Stimulated activated CD8-positive, alpha-beta memory T cell treated with anti-CD3 and anti-CD28 coated beads, Interleukin-15, amount 100 ng/mL, for 1 hour (primary cell): ENCODE results near the gene HASPIN.
"Not testable (repeated sequence)": the region's sequence is repeated elsewhere in the genome, so short reads cannot be mapped to it uniquely, and the experiment has no call there.

ENCODE experiments used
- DNase-seq: peaks from one replicate; pipeline ENCODE4 v3.0.0-alpha.2; 2020; ENCODE audit warnings: low read depth

Gene HASPIN

GRCh38 chr17:3697103-3697476 lies 26.6 kb upstream of the HASPIN start:
- no peak for DNase-seq

- no peak for DNase-seq
Observed at GRCh38 chr17:3698139-3698538, 25.6 kb upstream of the HASPIN start.

DNA sequence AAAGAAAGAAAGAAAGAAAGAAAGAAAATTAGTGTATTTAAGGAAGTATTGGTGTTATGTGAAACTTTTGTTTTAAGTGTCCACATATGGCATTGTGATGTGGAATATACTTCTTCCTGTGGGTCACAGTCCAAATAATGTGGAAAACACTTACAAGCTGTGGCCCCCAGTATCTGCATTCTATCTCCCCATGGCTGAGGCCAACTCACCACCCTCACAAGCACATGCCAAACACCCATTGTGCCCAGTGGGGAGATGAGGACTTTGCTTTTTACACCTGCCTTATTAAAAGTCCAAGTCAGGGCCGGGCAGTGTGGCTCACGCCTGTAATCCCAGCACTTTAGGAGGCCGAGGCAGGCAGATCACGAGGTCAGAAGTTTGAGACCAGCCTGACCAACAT lies 23.8 kb upstream of the HASPIN start:
- DNase-seq = no peak

- not testable (repeated sequence) for DNase-seq
Observed at GRCh38 chr17:3702041-3702539, 21.6 kb upstream of the HASPIN start.

DNA sequence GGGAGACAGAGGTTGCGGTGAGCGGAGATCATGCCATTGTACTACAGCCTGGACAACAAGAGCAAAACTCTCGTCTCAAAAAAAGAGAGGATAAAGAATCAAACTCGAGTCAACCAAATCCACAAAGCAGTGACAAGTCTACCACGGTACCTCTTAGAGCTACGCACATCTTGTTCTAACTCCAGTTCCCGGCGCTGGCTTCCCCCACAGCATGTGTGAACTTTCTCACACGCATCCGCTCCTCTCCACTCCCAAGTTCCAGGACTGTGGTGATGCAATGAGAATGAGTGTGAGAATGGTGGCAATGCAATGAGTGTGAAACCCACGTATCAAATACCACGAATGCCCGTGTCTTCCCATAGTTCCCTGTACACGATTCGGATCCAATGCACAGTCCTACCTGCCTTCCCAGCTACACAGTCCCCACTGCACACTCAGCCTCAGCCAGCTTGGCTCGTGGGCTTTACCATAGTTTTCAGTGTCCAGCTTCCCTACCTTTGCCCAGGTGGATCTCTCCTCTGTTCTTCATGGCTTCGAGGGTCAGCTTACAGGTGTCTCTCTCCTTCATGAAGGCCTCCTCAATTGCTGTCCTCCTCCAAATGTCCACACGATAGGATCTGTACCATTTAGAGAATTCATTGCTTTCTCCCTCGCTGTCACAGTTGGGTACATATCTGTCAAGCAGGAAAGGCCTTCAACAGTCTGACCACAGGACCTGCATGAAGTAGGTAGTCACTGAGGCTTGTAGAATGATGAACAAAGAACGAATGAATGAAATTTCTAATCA lies 18.6 kb upstream of the HASPIN start:
- DNase-seq = no peak

- DNase-seq = not testable (repeated sequence)
Observed at GRCh38 chr17:3705718-3705984, 18.1 kb upstream of the HASPIN start.

DNA sequence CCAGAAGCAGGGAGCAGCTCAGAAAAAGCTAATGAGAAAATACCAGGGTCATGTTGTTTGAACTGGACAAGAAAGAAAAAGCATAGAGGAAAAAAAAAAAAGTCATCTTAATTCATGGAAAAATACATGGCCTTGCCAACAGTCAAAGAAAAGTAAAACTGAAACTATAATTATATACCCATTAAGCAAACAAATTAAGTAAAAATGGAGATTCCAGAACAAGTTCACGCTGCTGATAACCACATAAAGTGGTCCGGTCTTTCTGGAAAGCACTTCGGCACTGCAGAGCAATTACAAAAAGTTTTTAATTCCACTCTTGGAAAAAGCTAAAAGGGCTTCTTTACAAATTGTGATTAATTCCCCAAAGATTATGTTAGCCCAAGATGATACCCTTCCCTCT lies 15.3 kb upstream of the HASPIN start:
- no peak for DNase-seq

- DNase-seq = peak; percentile 37
Observed at GRCh38 chr17:3710951-3711383, 12.7 kb upstream of the HASPIN start.

DNA sequence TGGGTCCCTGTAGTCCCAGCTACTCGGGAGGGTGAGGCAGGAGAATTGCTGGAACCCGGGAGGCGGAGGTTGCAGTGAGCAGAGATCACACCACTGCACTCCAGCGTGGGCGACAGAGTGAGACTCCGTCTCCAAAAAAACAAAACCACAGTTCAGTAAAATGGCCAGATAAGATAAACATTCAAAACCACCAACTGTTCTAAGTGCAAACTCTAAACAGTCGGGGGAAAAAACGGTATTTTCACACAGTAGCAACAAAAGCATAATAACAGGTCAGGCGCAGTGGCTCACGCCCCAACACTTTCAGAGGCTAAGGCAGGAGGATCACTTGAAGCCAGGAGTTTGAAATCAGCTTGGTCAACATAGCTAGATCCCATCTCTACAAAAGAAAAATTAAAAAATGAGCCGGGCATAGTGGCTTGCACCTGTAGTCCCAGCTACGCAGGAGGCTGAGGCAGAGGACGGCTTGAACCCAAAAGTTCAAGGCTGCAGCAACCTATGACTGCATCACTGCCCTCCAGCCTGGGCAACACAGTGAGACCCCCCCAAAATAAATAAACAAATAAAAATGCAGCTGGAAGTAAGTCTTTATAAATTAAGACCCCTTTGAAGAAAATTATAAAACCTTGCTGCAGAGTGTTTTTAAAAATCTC lies 10.8 kb upstream of the HASPIN start:
- no peak for DNase-seq

GRCh38 chr17:3715296-3715695 lies 8.4 kb upstream of the HASPIN start:
- DNase-seq = no peak

GRCh38 chr17:3718201-3718600 lies 5.5 kb upstream of the HASPIN start:
- DNase-seq = no peak

DNA sequence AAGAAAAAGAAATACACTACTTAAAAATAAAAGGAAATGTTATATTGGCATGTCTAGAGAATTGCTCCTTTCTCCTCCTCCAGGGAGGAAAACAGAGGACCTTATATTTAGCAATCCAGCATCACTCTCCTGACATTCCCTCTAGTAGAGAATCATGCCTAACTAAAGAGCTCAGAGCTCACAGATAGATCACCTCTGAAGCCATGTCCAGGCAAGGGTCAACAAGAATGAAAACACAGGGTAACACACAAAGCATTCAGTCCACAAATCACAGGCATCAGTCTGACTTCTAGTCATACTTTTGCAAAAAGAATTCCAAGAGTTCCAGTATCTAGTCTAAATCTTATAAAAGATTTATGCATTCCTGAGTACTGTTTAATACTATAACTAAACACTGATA lies 4.4 kb upstream of the HASPIN start:
- DNase-seq = no peak

DNA sequence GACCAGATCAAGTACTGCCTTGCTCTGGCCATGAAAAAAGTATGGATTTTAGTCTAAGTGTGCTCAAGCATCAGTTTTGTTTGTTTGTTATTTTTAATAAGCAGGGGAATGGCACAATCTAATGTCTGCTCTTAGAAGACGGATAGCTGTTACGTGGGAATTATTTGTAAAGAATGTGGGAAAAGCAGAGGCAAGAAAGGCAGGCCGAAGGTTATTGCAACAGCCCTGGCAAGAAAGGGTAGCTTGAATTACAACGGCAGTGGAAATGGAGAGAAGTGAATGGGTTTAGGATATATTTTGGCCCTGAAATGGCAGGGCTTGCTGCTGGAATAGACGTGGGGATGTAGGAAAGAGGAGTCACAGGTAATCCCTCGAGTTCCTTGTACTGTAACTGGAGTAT lies 987 bp upstream of the HASPIN start:
- no peak for DNase-seq

DNA sequence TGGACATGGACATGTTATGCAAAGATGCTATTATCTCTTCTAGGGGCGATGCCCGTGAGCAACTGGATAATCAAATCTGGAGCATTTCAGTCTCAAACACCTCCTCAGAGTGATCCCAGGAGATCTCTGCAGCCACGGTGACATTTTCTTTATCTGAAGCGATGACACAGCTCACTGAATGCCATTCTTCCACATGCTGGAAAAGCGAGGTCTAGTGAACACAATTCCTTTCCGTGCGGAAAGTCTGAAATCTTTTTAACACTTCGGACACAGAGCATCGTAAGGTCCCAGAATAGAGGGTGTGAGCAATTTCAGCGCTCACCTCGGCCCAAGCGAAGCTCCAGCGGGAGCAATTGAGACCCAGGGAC lies 531 bp upstream of the HASPIN start:
- DNase-seq = no peak

- DNase-seq = no peak
Observed at GRCh38 chr17:3724378-3725077, 825 bp downstream of the HASPIN start.

DNA sequence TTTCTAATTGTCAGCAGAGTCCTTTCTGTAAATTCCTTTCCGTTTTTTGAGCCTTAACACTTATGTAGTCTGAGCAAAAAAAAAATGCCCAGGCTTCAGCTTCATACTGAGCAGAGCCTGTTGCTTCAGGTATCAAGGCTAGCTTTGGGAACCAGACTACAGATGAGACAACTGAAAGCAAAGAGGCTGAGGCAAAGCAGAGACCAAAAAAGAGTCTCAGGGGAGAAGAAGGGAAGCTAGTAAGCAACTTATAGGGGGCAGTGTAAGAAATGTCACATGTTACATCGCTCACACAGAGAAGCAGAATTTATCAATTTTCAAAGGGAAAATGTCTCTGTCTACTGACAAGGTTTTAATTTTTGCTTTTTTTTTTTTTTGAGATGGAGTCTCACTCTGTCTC lies 3.3 kb downstream of the HASPIN start:
- no peak for DNase-seq

- not testable (repeated sequence) for DNase-seq
Observed at GRCh38 chr17:3728099-3728498, 4.4 kb downstream of the HASPIN start.

DNA sequence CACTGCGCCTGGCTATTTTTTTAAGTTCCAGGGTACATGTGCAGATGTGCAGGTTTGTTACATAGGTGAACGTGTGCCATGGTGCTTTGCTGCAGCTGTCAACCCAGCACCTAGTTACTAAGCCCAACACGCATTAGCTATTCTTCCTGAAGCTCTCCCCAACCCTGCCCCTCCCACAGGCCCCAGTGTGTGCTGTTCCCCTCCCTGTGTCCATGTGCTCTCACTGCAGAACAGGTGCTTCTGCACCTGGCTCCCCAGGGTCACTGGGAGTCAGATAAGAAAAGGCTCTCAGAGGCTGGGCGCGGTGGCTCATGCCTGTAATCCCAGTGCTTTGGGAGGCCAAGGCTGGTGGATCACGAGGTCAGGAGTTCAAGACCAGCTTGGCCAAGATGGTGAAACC lies 6.2 kb downstream of the HASPIN start:
- no peak for DNase-seq

DNA sequence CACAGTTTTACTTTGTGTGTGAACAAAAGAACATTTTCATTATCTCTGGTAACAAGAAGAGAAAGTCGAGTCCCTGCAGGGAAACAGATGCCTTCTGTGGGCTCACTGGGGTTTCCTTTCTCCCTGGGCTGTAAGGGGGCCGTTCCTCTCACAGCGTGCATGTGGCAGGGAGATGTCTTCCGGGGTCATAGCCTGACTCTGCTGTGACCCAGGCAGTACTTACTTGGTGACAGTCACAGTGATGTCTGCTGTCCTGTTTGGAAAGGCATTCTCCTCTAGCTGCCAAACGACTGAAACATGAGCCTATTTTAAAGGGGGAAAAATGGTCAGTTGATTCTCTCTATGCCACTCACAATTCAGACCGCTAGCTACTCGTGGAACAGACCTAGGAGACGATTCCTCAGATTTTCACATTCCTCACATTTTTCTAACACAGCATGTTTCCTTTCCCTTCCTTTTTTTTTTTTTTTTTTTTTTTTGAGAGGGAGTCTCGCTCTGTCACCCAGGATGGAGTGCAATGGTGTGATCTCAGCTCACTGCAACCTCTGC lies 7.3 kb downstream of the HASPIN start:
- DNase-seq = no peak

DNA sequence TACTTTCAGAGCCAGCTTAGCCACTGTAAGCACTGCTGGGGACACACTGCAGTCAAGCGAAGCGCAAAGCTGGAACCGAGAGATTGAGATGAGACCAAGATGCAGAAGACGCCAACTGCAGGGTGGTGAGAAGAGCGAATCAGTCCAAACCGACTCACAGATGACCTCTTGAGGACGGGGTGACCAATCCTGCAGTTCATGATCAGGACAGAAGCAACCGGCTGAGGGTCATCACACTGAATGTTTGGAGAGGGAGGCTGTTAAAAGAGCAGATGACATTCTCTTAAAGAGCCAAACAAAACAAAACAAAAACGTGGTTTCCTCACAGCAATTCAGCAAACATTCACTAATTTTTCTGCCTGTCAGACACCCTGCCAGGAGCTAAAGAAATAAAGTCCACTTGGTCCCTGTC lies 8.5 kb downstream of the HASPIN start:
- no peak for DNase-seq

GRCh38 chr17:3734911-3735276 lies 11.2 kb downstream of the HASPIN start:
- not testable (repeated sequence) for DNase-seq

- no peak for DNase-seq
Observed at GRCh38 chr17:3735515-3735914, 11.8 kb downstream of the HASPIN start.
